H1 (cell line): ENCODE results near the gene FRY. TPM values are rescaled to one million over a fixed set of nuclear protein-coding genes. Genes with fewer than 3 reads are reported as not detected.

ENCODE experiments used
- CTCF ChIA-PET: fragments of 300-600 bp; sonication (Branson Sonifier 250); formaldehyde crosslinking; loops from one replicate; lab custom pipeline; 2021; ENCODE audit not compliant: partially characterized antibody; lab: Charles Lee
- POLR2A ChIA-PET: fragments of 300-600 bp; sonication (Branson Sonifier 250); formaldehyde crosslinking; loops from one replicate; lab custom pipeline; 2021; ENCODE audit warnings: inconsistent platforms; ENCODE audit not compliant: partially characterized antibody; lab: Charles Lee
- DNase-seq, 2 experiments: peaks; one replicate each; pipeline versions ENCODE4 v3.0.0 to v3.0.0-alpha.2; 2010 to 2022; ENCODE audit warnings: low spot score in 2 of 2, low read depth in 1 of 2, mixed read lengths in 1 of 2
- FAIRE-seq: peaks from 2 replicates; lab custom pipeline; 2011; peaks lifted over from hg19 to GRCh38; lab: Jason Lieb, UNC
- H2AFZ ChIP-seq: 2 replicates; pipeline ENCODE4 v1.8.1; 2012; ENCODE audit warnings: low read length, inconsistent platforms
- H2AK5ac ChIP-seq: 2 replicates; pipeline ENCODE4 v1.6.1; 2013; ENCODE audit warnings: low read depth, low read length
- H2BK120ac ChIP-seq: replicated peaks from 2 replicates; pipeline ENCODE3; 2013; ENCODE audit warnings: low read depth, low read length, inconsistent platforms
- H2BK12ac ChIP-seq: 2 replicates; pipeline ENCODE4 v1.6.1; 2013; ENCODE audit warnings: low read depth, low read length
- H2BK15ac ChIP-seq: 2 replicates; pipeline ENCODE4 v1.6.1; 2013; ENCODE audit warnings: low read length
- H2BK20ac ChIP-seq: 2 replicates; pipeline ENCODE4 v1.6.1; 2013; ENCODE audit warnings: low read length
- H2BK5ac ChIP-seq: 2 replicates; pipeline ENCODE4 v1.6.1; 2013; ENCODE audit warnings: low read depth, low read length
- H3K14ac ChIP-seq: 2 replicates; pipeline ENCODE4 v1.6.1; 2013; ENCODE audit warnings: inconsistent platforms; ENCODE audit not compliant: insufficient read length
- H3K18ac ChIP-seq: 2 replicates; pipeline ENCODE4 v1.6.1; 2013; ENCODE audit warnings: low read length; ENCODE audit errors: extremely low read depth
- H3K23ac ChIP-seq: 2 replicates; pipeline ENCODE4 v1.6.1; 2013; ENCODE audit warnings: inconsistent platforms; ENCODE audit not compliant: insufficient read length
- H3K23me2 ChIP-seq: 2 replicates; pipeline ENCODE4 v1.6.1; 2013; ENCODE audit warnings: low read depth, low read length
- H3K27ac ChIP-seq: 2 replicates; pipeline ENCODE4 v1.6.1; 2011; ENCODE audit warnings: low read depth, low read length, inconsistent platforms
- H3K27me3 ChIP-seq, 4 experiments: replicated peaks in 1 of 4; 1 replicate in 1 of 4; 2 replicates in 3 of 4; pipeline versions ENCODE4 v1.6.1 to v1.8.1; 2011 to 2013; ENCODE audit warnings: low read length in 3 of 4, mild to moderate bottlenecking in 3 of 4, inconsistent platforms in 2 of 4, mixed read lengths in 2 of 4, moderate library complexity in 1 of 4; ENCODE audit not compliant: control insufficient read depth in 3 of 4, insufficient read depth in 3 of 4; ENCODE audit errors: extremely low read depth in 1 of 4
- H3K36me3 ChIP-seq, 4 experiments: 2 replicates each; pipeline versions ENCODE4 v1.6.1 to v1.8.1; 2011 to 2013; ENCODE audit warnings: mild to moderate bottlenecking in 4 of 4, low read length in 3 of 4, moderate library complexity in 2 of 4, control low read depth in 1 of 4, inconsistent platforms in 1 of 4; ENCODE audit not compliant: insufficient read depth in 4 of 4, control insufficient read depth in 2 of 4
- H3K4ac ChIP-seq: replicated peaks from 2 replicates; pipeline ENCODE3; 2013; ENCODE audit warnings: low read length, low read depth, mixed read lengths, inconsistent platforms; ENCODE audit not compliant: insufficient read length
- H3K4me1 ChIP-seq, 4 experiments: replicated peaks in 1 of 4; 1 replicate in 1 of 4; 2 replicates in 3 of 4; pipeline versions ENCODE4 v1.6.1 to v1.8.1; 2011 to 2013; ENCODE audit warnings: low read length in 3 of 4, inconsistent platforms in 2 of 4, mixed read lengths in 1 of 4; ENCODE audit not compliant: insufficient read depth in 4 of 4, control insufficient read depth in 3 of 4
- H3K4me2 ChIP-seq, 2 experiments: 2 replicates each; pipeline versions ENCODE4 v1.6.1 to v1.8.1; 2011 to 2013; ENCODE audit warnings: low read depth in 2 of 2, low read length in 2 of 2, control low read depth in 1 of 2, inconsistent platforms in 1 of 2, mild to moderate bottlenecking in 1 of 2; ENCODE audit not compliant: insufficient read depth in 1 of 2
- H3K4me3 ChIP-seq, 4 experiments: fragments of 200-600, 300-600 bp in 1 of 4; sonication (generic), shearing (Covaris generic), sonication (Bioruptor Twin) in 1 of 4; 2 replicates each; pipeline versions ENCODE4 v1.5.1 to v1.8.1; 2011 to 2016; ENCODE audit warnings: low read length in 4 of 4, low read depth in 3 of 4, control low read depth in 2 of 4, inconsistent platforms in 2 of 4, mild to moderate bottlenecking in 2 of 4, mixed read lengths in 1 of 4, moderate library complexity in 1 of 4; ENCODE audit not compliant: insufficient read depth in 2 of 4; ENCODE audit errors: extremely low read depth in 1 of 4
- H3K56ac ChIP-seq: replicated peaks from 2 replicates; pipeline ENCODE3; 2013; ENCODE audit warnings: low read depth, mild to moderate bottlenecking, mixed read lengths, low read length, inconsistent platforms; ENCODE audit not compliant: insufficient read length
- H3K79me1 ChIP-seq: 2 replicates; pipeline ENCODE4 v1.6.1; 2013; ENCODE audit warnings: low read depth, low read length, control low read depth
- H3K79me2 ChIP-seq, 2 experiments: 2 replicates each; pipeline versions ENCODE4 v1.6.1 to v1.8.1; 2012 to 2013; ENCODE audit warnings: low read length in 2 of 2, mild to moderate bottlenecking in 2 of 2, inconsistent platforms in 1 of 2; ENCODE audit not compliant: insufficient read depth in 2 of 2, control insufficient read depth in 1 of 2
- H3K9ac ChIP-seq, 4 experiments: replicated peaks in 1 of 4; 1 replicate in 1 of 4; 2 replicates in 3 of 4; pipeline versions ENCODE4 v1.6.1 to v1.8.1; 2011 to 2013; ENCODE audit warnings: low read depth in 3 of 4, low read length in 3 of 4, control low read depth in 2 of 4, mild to moderate bottlenecking in 2 of 4, moderate library complexity in 2 of 4, inconsistent platforms in 1 of 4; ENCODE audit errors: extremely low read depth in 1 of 4
- H3K9me3 ChIP-seq, 2 experiments: 2 replicates each; pipeline versions ENCODE4 v1.6.1 to v1.8.1; 2012 to 2013; ENCODE audit warnings: mild to moderate bottlenecking in 2 of 2, moderate library complexity in 2 of 2, control low read depth in 1 of 2, inconsistent platforms in 1 of 2, low read depth in 1 of 2, low read length in 1 of 2, mixed read lengths in 1 of 2; ENCODE audit not compliant: insufficient read depth in 2 of 2
- H4K20me1 ChIP-seq, 2 experiments: replicated peaks in 1 of 2; 2 replicates each; pipeline versions ENCODE3 to v1.8.1; 2011 to 2013; ENCODE audit warnings: inconsistent platforms in 2 of 2, low read length in 2 of 2, mild to moderate bottlenecking in 1 of 2; ENCODE audit not compliant: insufficient read depth in 2 of 2, control insufficient read depth in 1 of 2
- H4K5ac ChIP-seq: 2 replicates; pipeline ENCODE4 v1.6.1; 2013; ENCODE audit warnings: low read length, low read depth, mixed read lengths, inconsistent platforms; ENCODE audit not compliant: insufficient read length
- H4K8ac ChIP-seq: 2 replicates; pipeline ENCODE4 v1.8.0; 2013; ENCODE audit warnings: mild to moderate bottlenecking, moderate library complexity, low read length, inconsistent platforms; ENCODE audit not compliant: insufficient read depth; ENCODE audit errors: extremely low read depth
- H4K91ac ChIP-seq: replicated peaks from 2 replicates; pipeline ENCODE3; 2013; ENCODE audit warnings: low read length, mixed read lengths, inconsistent platforms; ENCODE audit not compliant: insufficient read length
- WGBS, 2 experiments: shearing (Covaris generic) in 1 of 2; methylation state at CpG; one replicate each; pipeline versions ENCODE4 v1.1.6 to v1.1.7; 2013 to 2015; ENCODE audit warnings: low lambda C conversion rate in 2 of 2, mixed read lengths in 2 of 2, inconsistent platforms in 1 of 2, low coverage in 1 of 2, missing lambda C conversion rate in 1 of 2; ENCODE audit not compliant: insufficient replicate concordance in 2 of 2, insufficient coverage in 1 of 2, insufficient read length in 1 of 2; ENCODE audit errors: extremely low coverage in 1 of 2, missing lambda C conversion rate in 1 of 2; 5-methylcytosine and 5-hydroxymethylcytosine counted together
- polyA plus RNA-seq, 7 experiments: library from polyadenylated mRNA; depleted of rRNA in 3 of 7; stranded (reverse) in 5 of 7; unstranded in 2 of 7; fragments of >200 nt in 5 of 7; fragments of 200-250 nt in 2 of 7; gene quantifications; 1 replicate in 5 of 7; 2 replicates in 1 of 7; 4 replicates in 1 of 7; pipeline versions ENCODE4 v1.2.1 to v1.2.3, GENCODE V29; 2011 to 2013; ENCODE audit warnings: missing spikeins in 2 of 7, mixed read lengths in 2 of 7
- total RNA-seq: library from RNA; stranded (reverse); fragmentation: NEBNext Ultra II Directional; extraction: Animal tissue kit (Norgen Biotek cat#: 25700); gene quantifications from 2 replicates; pipeline ENCODE4 v1.2.1, GENCODE V29; 2021

The FRY gene
- total and polyA plus RNA-seq, 2 of the 8 experiments (the other 6 are each of a cell fraction or from before 2014, with no cell fraction given) = 4.3 to 9.2 TPM

- H3K4me1 ChIP-seq = peaks cover 0 to 6% (median 2%) of the 10 kb centered on the region in 4 experiments; a peak in 2 of 7 replicates
- H4K91ac ChIP-seq = no peak overlapping the region
- no peak overlapping the region for H3K9ac ChIP-seq
- ChIA-PET CTCF (interaction anchor here (0.6 to 3.2 kb wide), 7 partner anchors 9 to 191 kb away, joined by 3 to 11 read pairs (median 4); no protein-coding TSS in a partner anchor), POLR2A (interaction anchor here (1.2 kb wide), 1 partner anchor 298 kb away, joined by 4 read pairs; the partner anchor contains the start of genes BRCA2 and ZAR1L)
- no peak overlapping the region for H2BK120ac ChIP-seq
- FAIRE-seq = no peak
- H2BK5ac ChIP-seq = no peak overlapping the region
- no peaks in the 10 kb centered on the region for H3K36me3 ChIP-seq
- no peak overlapping the region for H2AK5ac ChIP-seq
- DNase-seq = no peak
- no peaks in the 10 kb centered on the region for H3K79me1 ChIP-seq
- H3K14ac ChIP-seq = no peak overlapping the region
- H2AFZ ChIP-seq = no peak overlapping the region
- no peak overlapping the region for H3K4me3 ChIP-seq
- H4K20me1 ChIP-seq = no peaks in the 10 kb centered on the region
- H3K4me2 ChIP-seq = no peak overlapping the region
- H2BK15ac ChIP-seq = no peak overlapping the region
- no peaks in the 10 kb centered on the region for H3K27me3 ChIP-seq
- H3K79me2 ChIP-seq = no peaks in the 10 kb centered on the region
- no peak overlapping the region for H3K56ac ChIP-seq
- no peak overlapping the region for H3K4ac ChIP-seq
- H2BK20ac ChIP-seq = no peak overlapping the region
- H3K18ac ChIP-seq = no peak overlapping the region
- H3K9me3 ChIP-seq = no peaks in the 10 kb centered on the region
- no peak overlapping the region for H3K23ac ChIP-seq
- WGBS, 2 experiments = 89% methylated on average over 6 of the region's 6 CpGs; no CpG with 5 or more reads in 1 of the 2 experiments
- no peak overlapping the region for H2BK12ac ChIP-seq
- no peak overlapping the region for H3K27ac ChIP-seq
- no peaks in the 10 kb centered on the region; the same call in 1 of the 2 replicates for H3K23me2 ChIP-seq
- H4K5ac ChIP-seq = no peak overlapping the region
- no peak overlapping the region for H4K8ac ChIP-seq
Observed at GRCh38 chr13:32017474-32017873, 14.1 kb upstream of the FRY start.
